Measurements from ENCODE around the gene ZNF385B.

- TF ChIP-seq CTCF (optimal IDR thresholded peaks at IDR 0.05 in 1 of 3, IDR thresholded peaks at IDR 0.05 in 1 of 3, conservative IDR thresholded peaks at IDR 0.05 in 1 of 3; ENCODE audit: extremely low read depth in 1 of 3, insufficient read depth in 2 of 3, low read length in 3 of 3) (no peak), EZH2 (IDR thresholded peaks at IDR 0.05; ENCODE audit: low read length) (no peak)
Measured at GRCh38 chr2:179525340-179525739, 336.1 kb downstream of the ZNF385B start.
